Activated CD4-positive, CD25-positive, alpha-beta regulatory T cell treated with anti-CD3 and anti-CD28 coated beads, Interleukin-2, amount 50 U/mL, for 72 hours (primary cell): Measurements from ENCODE around the gene ERC2.

Source experiments
- DNase-seq: peaks from one replicate; pipeline ENCODE4 v3.0.0; 2021

The ERC2 gene

GRCh38 chr3:55904716-55905115 is 563.6 kb downstream of the ERC2 start:
- DNase-seq: no peak

GRCh38 chr3:55903680-55904079 is 564.6 kb downstream of the ERC2 start:
- no peak for DNase-seq

- no peak for DNase-seq
Observed at GRCh38 chr3:55902221-55902900, 565.9 kb downstream of the ERC2 start.

GRCh38 chr3:55899887-55900286 is 568.4 kb downstream of the ERC2 start:
- DNase-seq: no peak

- DNase-seq: no peak
Observed at GRCh38 chr3:55897573-55898224, 570.6 kb downstream of the ERC2 start.

- DNase-seq: no peak
Observed at GRCh38 chr3:55895897-55896566, 572.2 kb downstream of the ERC2 start.

- DNase-seq: no peak
Observed at GRCh38 chr3:55894605-55895004, 573.7 kb downstream of the ERC2 start.

GRCh38 chr3:55893045-55893664 is 575.1 kb downstream of the ERC2 start:
- DNase-seq: no peak

GRCh38 chr3:55891106-55891505 is 577.2 kb downstream of the ERC2 start:
- DNase-seq: no peak

GRCh38 chr3:55888282-55888885 is 579.9 kb downstream of the ERC2 start:
- DNase-seq: no peak

- DNase-seq: no peak
Observed at GRCh38 chr3:55885721-55886120, 582.5 kb downstream of the ERC2 start.

GRCh38 chr3:55884491-55885285 is 583.6 kb downstream of the ERC2 start:
- no peak for DNase-seq

GRCh38 chr3:55884066-55884465 is 584.2 kb downstream of the ERC2 start:
- no peak for DNase-seq

GRCh38 chr3:55882006-55882405 is 586.3 kb downstream of the ERC2 start:
- no peak for DNase-seq

GRCh38 chr3:55880357-55880756 is 587.9 kb downstream of the ERC2 start:
- no peak for DNase-seq

- no peak for DNase-seq
Observed at GRCh38 chr3:55879901-55880331, 588.4 kb downstream of the ERC2 start.

GRCh38 chr3:55877703-55878102 is 590.6 kb downstream of the ERC2 start:
- no peak for DNase-seq

GRCh38 chr3:55876560-55876959 is 591.7 kb downstream of the ERC2 start:
- DNase-seq: no peak

- no peak for DNase-seq
Observed at GRCh38 chr3:55875113-55875512, 593.2 kb downstream of the ERC2 start.

- DNase-seq: no peak
Observed at GRCh38 chr3:55873523-55874254, 594.6 kb downstream of the ERC2 start.

- DNase-seq: no peak
Observed at GRCh38 chr3:55870594-55870993, 597.7 kb downstream of the ERC2 start.

GRCh38 chr3:55868347-55868746 is 599.9 kb downstream of the ERC2 start:
- DNase-seq: no peak
